ENCODE measurements around the gene SMIM33.

DNA sequence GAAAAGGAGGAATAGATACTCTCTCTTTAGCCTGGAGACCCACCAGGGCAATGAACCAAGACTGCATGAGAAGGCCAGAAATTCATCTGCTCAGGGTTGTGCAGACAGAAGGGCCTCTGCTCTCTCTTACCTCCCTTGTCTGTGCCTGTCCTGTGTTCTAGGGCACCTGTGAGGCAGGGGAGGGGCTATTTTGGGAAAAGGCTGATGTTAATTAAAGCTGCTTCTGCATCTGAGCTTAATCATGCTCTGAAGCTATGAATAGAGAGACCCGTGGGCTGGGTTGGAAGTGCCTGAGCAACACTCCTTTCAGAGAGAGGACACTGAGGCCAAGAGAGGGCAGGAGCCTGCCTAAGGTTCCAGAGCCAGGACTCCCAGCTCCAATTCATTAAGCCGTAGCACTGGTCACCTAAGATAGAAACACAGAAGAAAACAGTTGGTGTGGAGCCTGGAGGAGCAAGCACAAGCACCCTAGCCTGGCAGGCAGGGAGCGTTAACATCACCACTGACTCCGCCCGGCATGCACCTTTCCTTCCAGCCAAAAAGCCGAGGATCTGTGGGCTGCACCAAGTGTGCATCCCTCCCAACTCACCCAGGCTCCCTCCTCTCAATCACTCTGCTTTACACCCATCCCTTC is 43.2 kb downstream of the SMIM33 start:
- TF ChIP-seq, protein P1, sequence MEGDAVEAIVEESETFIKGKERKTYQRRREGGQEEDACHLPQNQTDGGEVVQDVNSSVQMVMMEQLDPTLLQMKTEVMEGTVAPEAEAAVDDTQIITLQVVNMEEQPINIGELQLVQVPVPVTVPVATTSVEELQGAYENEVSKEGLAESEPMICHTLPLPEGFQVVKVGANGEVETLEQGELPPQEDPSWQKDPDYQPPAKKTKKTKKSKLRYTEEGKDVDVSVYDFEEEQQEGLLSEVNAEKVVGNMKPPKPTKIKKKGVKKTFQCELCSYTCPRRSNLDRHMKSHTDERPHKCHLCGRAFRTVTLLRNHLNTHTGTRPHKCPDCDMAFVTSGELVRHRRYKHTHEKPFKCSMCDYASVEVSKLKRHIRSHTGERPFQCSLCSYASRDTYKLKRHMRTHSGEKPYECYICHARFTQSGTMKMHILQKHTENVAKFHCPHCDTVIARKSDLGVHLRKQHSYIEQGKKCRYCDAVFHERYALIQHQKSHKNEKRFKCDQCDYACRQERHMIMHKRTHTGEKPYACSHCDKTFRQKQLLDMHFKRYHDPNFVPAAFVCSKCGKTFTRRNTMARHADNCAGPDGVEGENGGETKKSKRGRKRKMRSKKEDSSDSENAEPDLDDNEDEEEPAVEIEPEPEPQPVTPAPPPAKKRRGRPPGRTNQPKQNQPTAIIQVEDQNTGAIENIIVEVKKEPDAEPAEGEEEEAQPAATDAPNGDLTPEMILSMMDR (IDR thresholded peaks at IDR 0.05; ENCODE audit: insufficient read depth, low read length) = no peak
- TF ChIP-seq, protein P2, sequence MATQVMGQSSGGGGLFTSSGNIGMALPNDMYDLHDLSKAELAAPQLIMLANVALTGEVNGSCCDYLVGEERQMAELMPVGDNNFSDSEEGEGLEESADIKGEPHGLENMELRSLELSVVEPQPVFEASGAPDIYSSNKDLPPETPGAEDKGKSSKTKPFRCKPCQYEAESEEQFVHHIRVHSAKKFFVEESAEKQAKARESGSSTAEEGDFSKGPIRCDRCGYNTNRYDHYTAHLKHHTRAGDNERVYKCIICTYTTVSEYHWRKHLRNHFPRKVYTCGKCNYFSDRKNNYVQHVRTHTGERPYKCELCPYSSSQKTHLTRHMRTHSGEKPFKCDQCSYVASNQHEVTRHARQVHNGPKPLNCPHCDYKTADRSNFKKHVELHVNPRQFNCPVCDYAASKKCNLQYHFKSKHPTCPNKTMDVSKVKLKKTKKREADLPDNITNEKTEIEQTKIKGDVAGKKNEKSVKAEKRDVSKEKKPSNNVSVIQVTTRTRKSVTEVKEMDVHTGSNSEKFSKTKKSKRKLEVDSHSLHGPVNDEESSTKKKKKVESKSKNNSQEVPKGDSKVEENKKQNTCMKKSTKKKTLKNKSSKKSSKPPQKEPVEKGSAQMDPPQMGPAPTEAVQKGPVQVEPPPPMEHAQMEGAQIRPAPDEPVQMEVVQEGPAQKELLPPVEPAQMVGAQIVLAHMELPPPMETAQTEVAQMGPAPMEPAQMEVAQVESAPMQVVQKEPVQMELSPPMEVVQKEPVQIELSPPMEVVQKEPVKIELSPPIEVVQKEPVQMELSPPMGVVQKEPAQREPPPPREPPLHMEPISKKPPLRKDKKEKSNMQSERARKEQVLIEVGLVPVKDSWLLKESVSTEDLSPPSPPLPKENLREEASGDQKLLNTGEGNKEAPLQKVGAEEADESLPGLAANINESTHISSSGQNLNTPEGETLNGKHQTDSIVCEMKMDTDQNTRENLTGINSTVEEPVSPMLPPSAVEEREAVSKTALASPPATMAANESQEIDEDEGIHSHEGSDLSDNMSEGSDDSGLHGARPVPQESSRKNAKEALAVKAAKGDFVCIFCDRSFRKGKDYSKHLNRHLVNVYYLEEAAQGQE (IDR thresholded peaks at IDR 0.05; ENCODE audit: insufficient replicate concordance, low read depth) = no peak
- TF ChIP-seq POLR2AphosphoS5 (IDR thresholded peaks at IDR 0.05; ENCODE audit: low read depth) = no peak
